ENCODE data around the gene NFILZ. TPM values are rescaled to one million over a fixed set of nuclear protein-coding genes. Genes with fewer than 3 reads are reported as not detected.

NFILZ gene
- total RNA-seq, 1 donor from 2014 or later, result not detected

DNA sequence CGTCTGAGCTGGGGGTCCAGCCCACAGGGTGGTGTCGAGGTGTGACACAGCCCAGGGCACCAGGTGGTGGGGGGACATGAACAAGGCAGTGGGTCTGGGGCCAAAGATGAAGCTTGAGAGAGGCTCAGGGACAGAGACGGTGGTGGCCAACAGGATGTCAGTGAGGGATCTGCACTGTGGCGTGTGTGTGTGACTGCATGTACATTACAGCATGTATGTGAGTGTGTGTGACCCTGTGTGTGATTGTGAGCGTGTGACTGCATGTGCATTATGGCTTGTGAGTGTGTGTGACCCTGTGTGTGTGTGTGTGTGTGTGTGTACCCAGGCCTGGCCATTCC lies 21.5 kb upstream of the NFILZ start:
- no peak for DNase-seq (ENCODE audit: low spot score)
- Mint-ChIP-seq H3K4me3 (ENCODE audit: unreplicated experiment) (peak overlapping the region; percentile 93), H3K27ac (ENCODE audit: unreplicated experiment) (peak overlapping the region; percentile 89), H3K36me3 (ENCODE audit: low read depth, unreplicated experiment) (peaks cover 33% of the 10 kb centered on the region), H3K4me1 (ENCODE audit: unreplicated experiment) (peaks cover 17% of the 10 kb centered on the region), H3K9me3 (ENCODE audit: unreplicated experiment) (no peaks in the 10 kb centered on the region), H3K27me3 (ENCODE audit: unreplicated experiment) (peaks cover 24% of the 10 kb centered on the region)
- TF ChIP-seq, protein P1, sequence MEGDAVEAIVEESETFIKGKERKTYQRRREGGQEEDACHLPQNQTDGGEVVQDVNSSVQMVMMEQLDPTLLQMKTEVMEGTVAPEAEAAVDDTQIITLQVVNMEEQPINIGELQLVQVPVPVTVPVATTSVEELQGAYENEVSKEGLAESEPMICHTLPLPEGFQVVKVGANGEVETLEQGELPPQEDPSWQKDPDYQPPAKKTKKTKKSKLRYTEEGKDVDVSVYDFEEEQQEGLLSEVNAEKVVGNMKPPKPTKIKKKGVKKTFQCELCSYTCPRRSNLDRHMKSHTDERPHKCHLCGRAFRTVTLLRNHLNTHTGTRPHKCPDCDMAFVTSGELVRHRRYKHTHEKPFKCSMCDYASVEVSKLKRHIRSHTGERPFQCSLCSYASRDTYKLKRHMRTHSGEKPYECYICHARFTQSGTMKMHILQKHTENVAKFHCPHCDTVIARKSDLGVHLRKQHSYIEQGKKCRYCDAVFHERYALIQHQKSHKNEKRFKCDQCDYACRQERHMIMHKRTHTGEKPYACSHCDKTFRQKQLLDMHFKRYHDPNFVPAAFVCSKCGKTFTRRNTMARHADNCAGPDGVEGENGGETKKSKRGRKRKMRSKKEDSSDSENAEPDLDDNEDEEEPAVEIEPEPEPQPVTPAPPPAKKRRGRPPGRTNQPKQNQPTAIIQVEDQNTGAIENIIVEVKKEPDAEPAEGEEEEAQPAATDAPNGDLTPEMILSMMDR (IDR thresholded peaks at IDR 0.05; ENCODE audit: unreplicated experiment), result no peak

DNA sequence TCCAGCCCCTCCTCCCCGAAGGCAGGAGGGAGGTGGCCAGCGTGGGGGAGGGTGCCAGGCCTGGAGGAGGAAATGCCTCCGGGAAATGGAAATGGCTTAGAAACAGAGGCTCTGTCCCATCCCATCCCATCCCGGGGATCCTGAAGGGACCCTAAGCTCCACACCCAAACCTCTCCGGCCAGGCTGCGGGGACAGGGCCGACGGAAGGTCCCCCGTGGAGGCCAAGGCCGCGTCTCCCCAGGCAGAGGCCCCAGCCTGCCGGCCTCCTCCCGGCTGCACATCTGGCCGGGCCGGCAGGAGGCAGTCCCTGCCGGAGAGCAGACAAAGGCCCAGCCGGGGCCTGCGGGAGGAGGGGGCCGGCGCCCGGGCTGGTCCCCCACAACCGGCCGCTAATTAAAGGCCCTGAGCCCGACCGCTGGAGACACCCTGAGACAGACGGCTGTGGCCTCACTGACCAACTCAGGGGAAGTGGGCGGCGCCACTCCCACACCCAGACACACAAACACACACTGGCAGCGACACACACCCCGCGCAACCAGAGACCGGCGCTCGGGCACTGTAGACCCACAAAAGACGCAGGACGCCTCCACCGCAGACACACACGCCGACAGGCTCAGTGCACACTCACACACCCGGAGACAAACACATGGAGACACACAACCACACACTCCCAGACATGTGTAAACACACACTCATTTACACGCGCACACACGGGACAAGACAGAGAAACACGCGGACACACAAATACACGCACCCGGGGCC lies 21.0 kb upstream of the NFILZ start:
- peak overlapping the region; percentile 89 for H3K27ac Mint-ChIP-seq (ENCODE audit: unreplicated experiment)
- DNase-seq (ENCODE audit: low spot score), result peak; percentile 69
- TF ChIP-seq, protein P1 (IDR thresholded peaks at IDR 0.05; ENCODE audit: unreplicated experiment), result no peak
- peaks cover 33% of the 10 kb centered on the region for H3K36me3 Mint-ChIP-seq (ENCODE audit: low read depth, unreplicated experiment)
- peaks cover 17% of the 10 kb centered on the region for H3K4me1 Mint-ChIP-seq (ENCODE audit: unreplicated experiment)
- H3K27me3 Mint-ChIP-seq (ENCODE audit: unreplicated experiment), result peaks cover 24% of the 10 kb centered on the region
- H3K4me3 Mint-ChIP-seq (ENCODE audit: unreplicated experiment), result peak overlapping the region; percentile 99
- H3K9me3 Mint-ChIP-seq (ENCODE audit: unreplicated experiment), result no peaks in the 10 kb centered on the region

DNA sequence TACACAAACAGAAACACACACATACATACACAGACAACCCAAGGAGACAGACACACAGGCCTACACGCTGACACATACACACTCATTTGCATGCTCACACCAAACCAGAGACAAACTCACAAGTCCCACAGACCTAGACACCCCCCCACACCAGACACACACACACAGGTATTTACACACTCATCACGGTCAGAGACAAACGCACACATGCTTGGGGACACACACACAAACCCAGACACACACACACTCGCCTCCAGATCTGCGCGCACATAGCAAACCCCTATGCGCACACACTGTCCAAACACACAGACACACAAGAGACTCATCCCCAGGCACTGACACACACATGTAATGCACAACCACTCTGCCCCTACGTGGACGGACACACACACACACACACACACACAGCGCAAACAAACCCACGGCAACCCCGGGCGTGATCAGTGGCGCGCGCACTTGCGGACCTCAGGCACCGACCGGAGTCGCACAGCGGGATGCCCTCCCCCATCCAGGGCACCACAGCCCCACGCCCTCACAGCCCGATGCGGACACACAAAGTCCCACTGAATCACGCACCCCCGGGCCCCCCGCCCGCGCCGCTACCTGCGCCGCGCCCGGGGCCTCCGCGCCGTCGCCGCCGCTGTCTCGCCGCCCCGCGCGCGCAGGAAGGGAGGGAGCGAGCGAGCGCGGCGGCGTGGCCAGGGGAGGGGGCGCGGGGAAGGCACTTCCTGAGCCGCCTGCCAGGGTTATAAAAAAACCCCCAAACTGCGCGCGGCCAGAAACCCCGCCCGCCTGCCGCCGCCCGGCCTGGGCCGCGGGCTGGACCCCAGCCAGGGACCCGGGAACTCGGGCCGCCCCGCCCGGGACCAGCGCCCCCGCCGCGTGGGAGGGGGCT lies 20.1 kb upstream of the NFILZ start, which contains the start of gene ADAMTS10:
Gene ADAMTS10 (minus strand): TSS at position 675 of the 895 bp plus-strand sequence. CDS start 5,005 bp downstream, outside the sequence.
- peaks cover 27% of the 10 kb centered on the region for H3K36me3 Mint-ChIP-seq (ENCODE audit: low read depth, unreplicated experiment)
- peak within 1 kb of the TSS; percentile 99 for H3K4me3 Mint-ChIP-seq (ENCODE audit: unreplicated experiment)
- peak; percentile 50 for DNase-seq (ENCODE audit: low spot score)
- peak within 1 kb of the TSS; percentile 89 for H3K27ac Mint-ChIP-seq (ENCODE audit: unreplicated experiment)
- H3K9me3 Mint-ChIP-seq (ENCODE audit: unreplicated experiment), result no peaks in the 10 kb centered on the region
- peaks cover 17% of the 10 kb centered on the region for H3K4me1 Mint-ChIP-seq (ENCODE audit: unreplicated experiment)
- TF ChIP-seq, protein P1 (IDR thresholded peaks at IDR 0.05; ENCODE audit: unreplicated experiment), result no peak
- peaks cover 24% of the 10 kb centered on the region for H3K27me3 Mint-ChIP-seq (ENCODE audit: unreplicated experiment)

DNA sequence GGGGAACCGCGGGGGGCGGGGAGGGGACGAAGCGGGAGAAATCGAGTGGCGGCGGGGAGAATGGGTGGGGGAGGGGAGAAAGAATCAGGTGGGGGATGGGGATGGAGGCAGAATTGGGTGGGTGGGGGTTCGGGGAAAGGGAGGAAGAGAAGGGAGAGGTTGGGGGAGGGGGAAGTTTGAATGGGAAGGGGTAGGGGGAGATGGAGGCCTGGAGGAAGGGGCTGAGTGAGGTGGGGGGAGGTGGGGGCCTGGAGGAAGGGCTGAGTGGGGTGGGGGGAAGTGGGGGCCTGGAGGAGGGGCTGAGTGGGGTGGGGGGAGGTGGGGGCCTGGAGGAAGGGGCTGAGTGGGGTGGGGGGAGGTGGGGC lies 19.5 kb upstream of the NFILZ start:
- Mint-ChIP-seq H3K4me1 (ENCODE audit: unreplicated experiment) (peaks cover 17% of the 10 kb centered on the region), H3K27ac (ENCODE audit: unreplicated experiment) (no peak overlapping the region), H3K27me3 (ENCODE audit: unreplicated experiment) (peaks cover 24% of the 10 kb centered on the region), H3K36me3 (ENCODE audit: low read depth, unreplicated experiment) (peaks cover 25% of the 10 kb centered on the region), H3K9me3 (ENCODE audit: unreplicated experiment) (no peaks in the 10 kb centered on the region), H3K4me3 (ENCODE audit: unreplicated experiment) (no peak overlapping the region)
- DNase-seq (ENCODE audit: low spot score), result no peak
- TF ChIP-seq, protein P1 (IDR thresholded peaks at IDR 0.05; ENCODE audit: unreplicated experiment), result no peak
